8988T (cell line): Measurements from ENCODE around the gene ESCO1.
"Not testable (repeated sequence)": the region's sequence is repeated elsewhere in the genome, so short reads cannot be mapped to it uniquely, and the experiment has no call there.

ENCODE experiments used
- DNase-seq: peaks from one replicate; pipeline ENCODE4 v3.0.0; 2011

The ESCO1 gene, protein sequence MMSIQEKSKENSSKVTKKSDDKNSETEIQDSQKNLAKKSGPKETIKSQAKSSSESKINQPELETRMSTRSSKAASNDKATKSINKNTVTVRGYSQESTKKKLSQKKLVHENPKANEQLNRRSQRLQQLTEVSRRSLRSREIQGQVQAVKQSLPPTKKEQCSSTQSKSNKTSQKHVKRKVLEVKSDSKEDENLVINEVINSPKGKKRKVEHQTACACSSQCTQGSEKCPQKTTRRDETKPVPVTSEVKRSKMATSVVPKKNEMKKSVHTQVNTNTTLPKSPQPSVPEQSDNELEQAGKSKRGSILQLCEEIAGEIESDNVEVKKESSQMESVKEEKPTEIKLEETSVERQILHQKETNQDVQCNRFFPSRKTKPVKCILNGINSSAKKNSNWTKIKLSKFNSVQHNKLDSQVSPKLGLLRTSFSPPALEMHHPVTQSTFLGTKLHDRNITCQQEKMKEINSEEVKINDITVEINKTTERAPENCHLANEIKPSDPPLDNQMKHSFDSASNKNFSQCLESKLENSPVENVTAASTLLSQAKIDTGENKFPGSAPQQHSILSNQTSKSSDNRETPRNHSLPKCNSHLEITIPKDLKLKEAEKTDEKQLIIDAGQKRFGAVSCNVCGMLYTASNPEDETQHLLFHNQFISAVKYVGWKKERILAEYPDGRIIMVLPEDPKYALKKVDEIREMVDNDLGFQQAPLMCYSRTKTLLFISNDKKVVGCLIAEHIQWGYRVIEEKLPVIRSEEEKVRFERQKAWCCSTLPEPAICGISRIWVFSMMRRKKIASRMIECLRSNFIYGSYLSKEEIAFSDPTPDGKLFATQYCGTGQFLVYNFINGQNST

DNA sequence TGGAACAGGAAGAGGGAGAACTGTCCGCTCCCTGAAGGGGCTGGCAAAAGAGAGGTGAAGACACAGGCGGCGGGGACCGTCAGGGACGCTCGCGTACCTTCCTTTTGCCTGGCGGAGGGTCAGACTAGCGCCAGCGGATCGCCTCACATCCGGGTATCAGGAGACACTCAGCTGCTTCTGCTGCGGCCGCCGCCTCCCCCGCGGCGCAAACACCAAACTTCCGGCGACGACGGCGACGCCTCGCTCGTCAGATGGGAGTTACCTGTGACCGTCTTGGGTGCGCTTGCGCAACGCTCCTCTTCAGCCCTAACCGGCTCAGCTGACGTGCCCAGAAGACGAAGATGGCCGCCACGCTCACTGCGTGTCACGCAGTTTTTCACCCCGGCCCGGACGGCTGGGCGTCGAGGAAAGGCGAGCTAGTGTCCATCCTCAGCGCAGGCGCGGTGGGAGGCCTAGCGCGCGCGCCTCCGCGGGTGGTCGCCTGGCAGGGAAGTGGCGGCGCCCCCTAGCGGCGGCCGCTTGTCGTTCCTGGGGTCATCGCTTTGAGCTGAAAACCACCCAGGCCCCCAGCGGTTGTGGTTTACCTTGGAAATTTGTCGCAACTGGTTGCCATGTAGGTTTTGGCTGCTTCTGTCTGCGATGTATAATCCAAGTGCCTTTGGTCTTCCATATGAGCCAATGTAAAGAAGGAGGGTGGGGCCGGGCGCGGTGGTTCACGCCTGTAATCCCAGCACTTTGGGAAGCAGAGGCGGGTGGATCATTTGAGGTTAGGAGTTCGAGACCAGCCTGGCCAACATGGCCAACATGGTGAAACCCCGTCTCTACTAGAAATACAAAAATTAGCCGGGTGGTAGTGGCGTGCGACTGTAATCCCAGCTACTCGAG lies at the start of gene ESCO1:
TSS of gene ESCO1 (minus strand) at position 179 of the 885 bp plus-strand sequence. CDS start 25,861 bp downstream, outside the sequence.
- DNase-seq: peak; percentile 94

DNA sequence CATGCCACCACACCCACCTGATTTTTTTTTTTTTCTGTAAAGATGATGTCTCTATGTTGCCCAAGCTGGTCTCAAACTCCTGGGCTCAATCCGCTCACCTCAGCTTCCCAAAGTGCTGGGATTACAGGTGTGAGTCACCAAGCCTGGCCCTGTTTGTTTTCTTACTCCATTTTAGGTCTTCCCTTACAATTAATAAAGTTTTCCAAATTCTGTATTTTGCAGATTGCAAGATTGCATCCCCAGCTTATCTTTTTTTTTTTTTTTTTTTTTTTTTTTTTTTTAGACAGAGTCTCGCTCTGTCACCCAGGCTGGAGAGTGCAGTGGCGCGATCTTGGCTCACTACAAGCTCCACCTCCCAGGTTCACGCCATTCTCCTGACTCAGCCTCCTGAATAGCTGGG lies 39.9 kb upstream of the ESCO1 start:
- DNase-seq: not testable (repeated sequence)

DNA sequence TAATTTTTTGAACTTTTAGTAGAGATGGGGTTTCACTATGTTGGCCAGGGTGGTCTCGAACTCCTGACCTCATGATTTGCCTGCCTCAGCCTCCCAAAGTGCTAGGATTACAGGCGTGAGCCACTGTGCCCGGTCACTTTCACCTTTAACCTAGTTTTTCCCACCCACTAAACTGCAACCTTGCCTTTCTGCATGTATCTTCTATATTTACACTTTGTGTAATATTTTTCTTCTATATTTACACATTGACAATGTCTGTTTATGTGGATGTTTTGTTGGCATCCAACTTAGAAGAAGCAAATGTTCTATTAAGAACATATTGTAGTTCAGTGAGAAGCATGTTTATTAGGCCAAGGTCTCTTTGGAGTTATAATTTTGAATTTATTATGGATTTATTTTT lies 38.3 kb upstream of the ESCO1 start:
- DNase-seq: no peak

DNA sequence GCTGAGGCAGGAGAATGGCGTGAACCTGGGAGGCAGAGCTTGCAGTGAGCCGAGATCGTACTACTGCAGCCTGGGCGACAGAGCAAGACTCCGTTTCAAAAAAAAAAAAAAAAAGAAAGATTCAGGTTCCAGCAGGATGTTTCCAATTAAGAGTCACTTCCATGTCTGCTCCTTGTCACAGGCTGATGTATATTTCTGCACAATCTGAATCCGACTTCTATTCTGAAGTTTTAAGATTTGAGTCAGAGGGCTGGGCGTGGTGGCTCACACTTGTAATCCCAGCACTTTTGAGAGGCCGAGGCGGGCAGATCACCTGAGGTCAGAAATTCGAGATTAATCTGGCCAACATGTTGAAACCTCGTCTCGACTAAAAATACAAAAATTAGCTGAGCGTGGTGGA lies 36.3 kb upstream of the ESCO1 start:
- no peak for DNase-seq

DNA sequence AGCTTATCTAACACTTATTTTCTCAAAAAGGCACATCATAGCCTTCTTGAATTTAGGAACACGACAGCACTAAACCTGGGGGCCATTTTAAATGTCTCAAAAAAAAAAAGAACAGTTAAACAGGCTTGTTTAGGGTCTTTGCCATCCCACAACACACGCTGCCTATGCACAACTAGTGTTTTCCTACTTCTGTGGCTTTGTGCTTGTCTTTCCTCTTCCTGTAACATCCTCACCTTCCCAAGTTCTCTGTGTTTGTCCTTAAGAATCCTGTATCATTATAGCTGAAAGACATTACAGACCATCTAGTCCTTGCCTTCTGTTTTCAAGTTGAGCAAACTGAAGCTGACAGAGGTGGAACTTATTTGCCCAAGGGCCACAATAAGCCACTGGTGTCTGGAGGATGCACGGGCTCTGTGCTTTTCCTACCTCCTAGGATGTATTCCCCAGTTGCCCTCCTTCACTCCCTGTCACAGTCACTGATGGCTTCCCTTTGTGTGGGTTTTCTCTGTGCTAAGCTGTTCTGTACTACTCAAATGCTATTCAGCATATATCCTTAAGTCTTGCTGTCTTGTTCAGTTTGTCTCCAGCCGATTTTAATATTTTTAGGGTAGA lies 34.2 kb upstream of the ESCO1 start:
- no peak for DNase-seq

DNA sequence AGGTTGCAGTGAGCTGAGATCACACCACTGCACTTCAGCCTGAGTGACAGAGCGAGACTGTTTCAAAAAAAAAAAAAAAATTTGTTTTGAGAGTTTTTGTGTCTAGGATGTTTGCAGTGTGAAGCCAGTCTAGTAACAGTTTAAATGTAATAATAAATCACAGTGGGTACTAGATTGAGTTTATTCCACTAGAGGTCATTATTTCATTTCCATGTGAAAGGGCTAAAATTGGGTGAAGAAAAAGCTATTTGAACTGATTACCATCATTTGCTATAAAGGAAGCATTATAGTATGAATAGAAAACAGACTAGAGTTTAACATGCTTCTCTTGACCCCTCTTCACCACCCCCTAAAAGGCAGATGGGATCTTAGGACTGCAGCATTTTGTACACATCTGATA lies 31.9 kb upstream of the ESCO1 start:
- DNase-seq: no peak

DNA sequence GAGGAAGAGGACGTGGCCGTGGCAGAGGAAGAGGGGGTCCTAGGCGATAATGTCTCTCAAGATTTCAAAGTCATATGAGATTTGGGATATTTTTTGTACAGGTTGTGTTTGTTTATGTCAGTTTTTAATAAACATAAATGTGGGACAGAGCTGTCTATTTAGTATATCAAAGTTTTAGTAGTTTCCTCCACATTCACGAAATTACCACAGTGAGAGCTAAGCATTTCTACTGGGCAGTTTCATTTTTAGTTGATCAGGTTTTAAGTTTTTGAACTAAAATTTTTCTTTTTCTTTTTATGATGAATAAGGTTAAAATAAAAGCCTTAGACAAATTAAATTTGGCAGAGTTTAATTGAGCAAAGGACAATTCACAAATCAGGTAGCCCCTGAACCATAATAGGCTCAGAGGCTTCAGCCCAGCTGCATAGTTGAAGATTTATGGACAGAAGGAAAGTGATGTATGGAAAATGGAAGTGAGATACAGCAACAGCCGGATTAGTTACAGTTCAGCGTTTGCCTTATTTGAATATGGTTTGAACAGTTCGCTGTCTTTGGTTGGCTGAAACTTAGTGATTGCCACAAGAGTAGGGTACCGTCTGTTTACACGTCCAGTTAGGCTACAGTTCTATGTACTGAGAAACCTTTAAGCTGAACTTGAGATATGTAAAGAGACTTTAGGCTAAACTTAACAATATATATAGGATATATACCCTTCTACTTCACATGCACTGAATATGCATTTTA lies 28.8 kb upstream of the ESCO1 start:
- no peak for DNase-seq

DNA sequence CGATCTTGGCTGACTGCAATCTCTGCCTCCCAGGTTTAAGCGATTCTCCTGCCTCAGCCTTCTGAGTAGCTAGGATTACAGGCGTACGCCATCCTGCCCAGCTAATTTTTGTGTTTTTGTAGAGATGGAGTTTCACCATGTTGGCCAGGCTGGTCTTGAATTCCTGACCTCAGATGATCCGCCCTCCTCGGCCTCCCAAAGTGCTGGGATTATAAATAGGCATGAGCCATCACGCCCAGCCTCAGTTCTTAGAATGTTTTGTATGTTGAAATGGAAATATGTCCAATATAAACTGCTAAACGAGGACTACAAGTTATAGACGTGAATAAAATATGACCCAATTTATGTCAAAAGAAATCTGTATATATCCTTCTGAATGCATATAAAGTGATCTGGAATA lies 21.1 kb upstream of the ESCO1 start:
- not testable (repeated sequence) for DNase-seq

DNA sequence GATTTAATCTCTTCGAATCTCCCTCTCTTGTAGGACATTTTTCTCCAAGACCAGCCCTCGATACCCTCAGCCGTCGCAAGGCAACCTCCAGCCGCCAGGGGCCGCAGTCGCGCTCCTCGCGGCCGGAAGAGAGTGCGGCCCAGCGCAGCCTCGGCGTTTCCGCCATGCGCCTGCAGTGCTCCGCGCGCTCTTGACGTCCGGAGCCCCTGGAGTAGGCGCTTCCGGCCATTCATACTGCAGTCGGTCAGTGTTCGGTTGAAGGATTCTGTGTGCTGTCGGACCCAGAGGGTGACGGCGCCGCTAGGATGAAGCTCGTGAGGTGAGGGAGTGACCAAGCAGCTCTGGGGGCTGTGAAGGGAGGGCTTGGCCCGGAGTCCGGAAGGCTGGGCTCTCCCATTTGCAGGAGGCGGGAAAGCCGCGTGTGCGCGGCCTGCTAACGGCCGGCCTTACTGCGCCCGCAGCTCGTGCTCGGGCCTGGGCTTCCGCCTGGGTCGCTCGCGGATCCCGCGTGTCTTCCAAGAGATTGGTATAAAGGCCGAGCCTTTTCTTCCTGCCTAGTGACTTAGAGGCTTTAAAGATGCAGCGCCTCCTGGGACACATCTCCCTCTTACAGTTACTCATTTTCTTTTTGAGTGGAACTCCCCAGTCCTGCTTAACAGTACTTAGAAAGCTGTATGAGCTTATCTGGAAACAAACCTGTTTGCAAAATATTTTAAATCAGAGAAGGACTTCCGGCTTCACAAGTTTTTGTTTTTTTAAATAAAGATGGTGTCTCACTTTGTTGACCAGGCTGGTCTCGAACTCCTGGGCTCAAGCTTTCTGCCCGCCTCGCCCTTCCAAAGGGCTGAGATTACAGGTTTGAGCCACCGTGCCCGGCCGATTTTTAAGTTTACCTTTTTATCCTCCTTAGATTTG lies 11.9 kb upstream of the ESCO1 start, which contains the start of gene SNRPD1:
TSS of gene SNRPD1 (plus strand) at position 190 of the 915 bp plus-strand sequence. CDS start at position 306, 116 bp downstream.
- DNase-seq: peak; percentile 89

DNA sequence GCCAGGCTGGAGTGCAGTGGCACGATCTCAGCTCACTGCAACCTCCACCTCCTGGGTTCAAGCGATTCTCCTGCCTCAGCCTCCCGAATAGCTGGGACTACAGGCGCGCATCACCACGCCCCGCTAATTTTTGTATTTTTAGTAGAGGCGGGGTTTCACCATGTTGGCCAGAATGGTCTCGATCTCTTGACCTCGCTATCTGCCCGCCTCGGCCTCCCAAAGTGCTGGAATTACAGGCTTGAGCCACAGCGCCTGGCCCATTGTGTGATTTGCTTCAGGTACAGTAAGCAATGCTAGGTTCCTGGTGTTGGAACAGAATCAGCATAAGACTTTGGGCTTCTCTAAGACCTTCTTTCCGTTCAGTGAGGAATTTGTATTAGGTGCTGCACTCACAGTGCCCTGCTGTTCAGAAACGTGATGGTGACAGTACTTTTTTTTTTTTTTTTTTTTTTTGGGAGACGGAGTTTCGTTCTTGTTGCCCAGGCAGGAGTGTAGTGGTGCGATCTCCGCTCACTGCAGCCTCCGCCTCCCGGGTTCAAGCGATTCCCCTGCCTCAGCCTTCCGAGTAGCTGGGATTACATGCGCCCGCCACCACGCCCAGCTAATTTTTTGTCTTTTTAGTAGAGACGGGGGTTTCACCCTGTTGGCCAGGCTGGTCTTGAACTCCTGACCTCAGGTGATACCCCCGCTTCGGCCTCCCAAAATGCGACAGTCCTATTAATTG lies 11.1 kb upstream of the ESCO1 start:
- not testable (repeated sequence) for DNase-seq

DNA sequence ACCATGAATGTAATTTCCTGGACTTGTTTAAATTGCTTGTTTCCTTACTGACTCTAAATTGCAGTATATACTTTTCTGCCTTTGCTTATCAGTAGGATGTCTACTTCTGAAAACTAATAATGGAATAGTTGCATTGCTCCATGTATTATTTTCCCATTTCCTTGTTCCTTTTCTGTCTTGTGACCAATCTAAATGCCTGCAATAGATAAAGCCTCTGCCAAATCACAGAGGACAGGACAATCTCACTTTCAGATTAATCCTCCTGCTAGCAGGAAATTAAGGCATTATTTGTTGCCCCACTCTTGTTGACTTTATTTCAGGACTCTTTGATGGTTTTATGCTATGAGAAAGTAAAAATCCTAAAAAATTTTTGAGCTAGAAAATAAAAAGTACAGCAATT lies 4.7 kb upstream of the ESCO1 start:
- no peak for DNase-seq

DNA sequence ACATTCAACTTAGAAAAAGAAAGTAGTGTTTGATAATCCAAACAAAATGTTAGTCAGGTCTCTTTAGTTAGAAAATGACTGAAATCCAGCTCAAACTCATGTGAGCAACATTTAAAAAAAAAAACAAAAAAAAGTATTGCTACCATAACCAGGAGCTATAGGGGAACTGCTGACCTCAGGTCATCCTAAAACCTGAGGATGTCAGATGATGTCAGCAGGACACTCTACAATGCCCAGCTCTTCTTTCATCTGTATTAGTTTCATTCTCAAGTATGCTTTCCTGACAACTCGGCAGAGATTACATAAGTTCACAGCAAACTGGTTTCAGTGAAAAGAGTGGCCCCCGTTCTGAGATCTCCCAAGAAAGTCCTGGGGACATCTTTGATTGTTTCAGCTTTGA lies 4.2 kb upstream of the ESCO1 start:
- DNase-seq: no peak

DNA sequence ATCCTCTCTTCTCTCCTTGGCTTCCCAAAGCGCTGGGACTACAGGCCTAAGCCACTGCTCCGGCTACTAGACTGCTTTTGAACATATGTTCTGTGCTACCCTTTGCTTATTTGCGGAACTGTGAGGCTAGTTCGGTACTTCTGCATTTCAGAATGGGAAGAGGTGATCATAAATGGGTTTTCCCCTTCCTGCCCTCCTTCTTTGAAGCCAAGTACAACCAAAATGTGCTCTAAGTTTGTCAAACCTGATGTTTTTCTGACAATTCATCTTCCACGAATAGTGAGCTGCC lies 1.7 kb upstream of the ESCO1 start:
- no peak for DNase-seq

DNA sequence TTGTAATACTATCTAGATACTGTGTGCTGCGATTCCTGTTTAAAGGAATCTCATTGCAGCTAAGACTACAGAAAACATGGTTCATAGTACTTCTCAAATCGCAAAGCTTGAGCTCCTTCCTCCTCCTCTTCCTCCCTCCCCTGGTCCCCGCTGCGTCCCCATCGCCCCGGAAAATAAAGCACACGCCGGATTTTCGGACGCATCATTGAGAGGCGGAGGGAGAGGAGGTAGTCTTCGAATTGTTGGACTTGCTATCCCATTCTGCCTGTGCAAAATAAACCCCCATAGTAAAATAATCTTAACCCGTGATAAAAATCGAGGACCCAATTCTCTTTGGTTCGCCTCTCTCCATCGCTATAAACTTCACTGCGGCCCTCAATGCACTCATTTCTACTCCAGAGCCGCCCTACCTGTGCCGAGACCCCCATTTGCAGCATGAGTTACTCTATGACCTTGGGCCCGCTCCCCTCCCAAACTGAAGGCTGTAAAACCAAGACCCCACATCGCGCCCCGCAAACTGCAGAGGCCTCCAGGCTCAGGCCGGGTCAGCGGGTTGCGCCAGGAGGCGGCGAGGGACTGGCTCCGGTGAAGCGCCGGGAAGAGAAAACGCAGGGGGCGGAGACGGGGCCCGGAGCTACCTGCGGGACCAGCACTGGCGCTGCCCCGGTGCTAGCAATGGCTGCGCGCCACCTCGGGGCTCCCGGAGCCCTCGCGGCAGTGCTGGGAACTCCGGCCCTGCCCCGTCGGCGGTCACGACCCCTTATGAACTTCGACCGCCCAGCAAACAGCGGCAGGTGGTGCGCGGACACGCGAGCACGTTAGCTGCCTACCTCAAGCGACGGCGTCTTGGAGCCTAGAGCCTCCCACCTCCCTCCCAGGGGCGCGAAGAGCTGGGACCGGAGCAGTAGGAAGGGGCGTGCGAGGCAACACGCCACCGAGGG lies 649 bp downstream of the ESCO1 start:
- DNase-seq: peak; percentile 45

DNA sequence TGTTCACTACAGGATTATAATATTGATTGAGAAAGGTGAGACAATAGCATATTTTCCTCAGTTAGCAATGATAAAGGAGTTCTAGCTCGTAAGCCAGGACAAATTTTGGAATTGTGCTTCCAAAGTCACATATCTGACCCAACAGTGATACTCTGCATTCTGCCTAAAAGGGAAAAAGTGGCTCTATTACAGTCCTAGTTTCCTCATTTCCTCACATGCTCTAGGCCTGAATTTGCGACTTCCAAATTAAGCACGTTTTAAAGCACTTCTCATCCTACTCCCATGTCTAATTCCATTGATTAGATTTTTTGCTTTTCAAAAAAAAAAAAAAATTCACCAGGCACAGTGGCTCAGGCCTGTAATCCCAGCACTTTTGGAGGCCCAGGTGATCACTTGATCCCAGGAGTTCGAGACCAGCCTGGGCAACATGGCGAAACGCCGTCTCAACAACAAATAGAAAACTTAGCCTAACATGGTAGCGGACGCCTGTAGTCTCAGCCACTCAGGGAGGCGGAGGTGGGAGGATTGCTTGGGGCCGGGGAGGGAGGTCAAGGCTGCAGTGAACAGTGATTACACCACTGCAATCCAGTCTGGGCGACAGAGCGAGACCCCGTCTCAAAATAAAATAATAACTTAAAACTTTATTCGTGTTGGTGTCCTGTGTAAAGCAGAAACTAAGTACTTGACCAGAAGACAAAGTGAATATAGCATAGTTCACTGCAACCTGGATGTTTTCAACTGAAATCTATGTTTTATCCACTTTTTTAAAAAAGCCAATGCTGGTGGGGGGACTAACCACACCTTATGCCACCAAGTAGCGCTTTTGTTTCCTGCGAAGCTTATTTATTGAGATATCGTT lies 1.5 kb downstream of the ESCO1 start:
- DNase-seq: no peak

DNA sequence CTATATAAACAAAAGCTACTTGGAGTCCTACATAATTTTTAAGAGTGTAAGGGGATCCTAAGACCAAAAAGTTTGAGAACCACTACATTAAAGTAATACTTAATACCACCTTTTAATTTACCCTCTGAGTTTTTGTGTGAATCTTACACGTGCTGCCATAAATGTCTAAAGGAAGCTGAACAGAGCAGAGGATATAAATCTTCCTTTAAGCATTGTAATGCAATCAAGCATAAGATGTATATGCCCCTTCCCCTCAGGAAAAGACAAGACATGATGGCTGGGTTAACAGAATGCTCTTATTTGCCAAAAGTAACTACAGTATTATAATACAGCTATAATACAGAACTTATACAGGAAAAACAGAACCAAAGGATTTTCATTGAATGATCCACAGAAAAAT lies 2.9 kb downstream of the ESCO1 start:
- DNase-seq: no peak

DNA sequence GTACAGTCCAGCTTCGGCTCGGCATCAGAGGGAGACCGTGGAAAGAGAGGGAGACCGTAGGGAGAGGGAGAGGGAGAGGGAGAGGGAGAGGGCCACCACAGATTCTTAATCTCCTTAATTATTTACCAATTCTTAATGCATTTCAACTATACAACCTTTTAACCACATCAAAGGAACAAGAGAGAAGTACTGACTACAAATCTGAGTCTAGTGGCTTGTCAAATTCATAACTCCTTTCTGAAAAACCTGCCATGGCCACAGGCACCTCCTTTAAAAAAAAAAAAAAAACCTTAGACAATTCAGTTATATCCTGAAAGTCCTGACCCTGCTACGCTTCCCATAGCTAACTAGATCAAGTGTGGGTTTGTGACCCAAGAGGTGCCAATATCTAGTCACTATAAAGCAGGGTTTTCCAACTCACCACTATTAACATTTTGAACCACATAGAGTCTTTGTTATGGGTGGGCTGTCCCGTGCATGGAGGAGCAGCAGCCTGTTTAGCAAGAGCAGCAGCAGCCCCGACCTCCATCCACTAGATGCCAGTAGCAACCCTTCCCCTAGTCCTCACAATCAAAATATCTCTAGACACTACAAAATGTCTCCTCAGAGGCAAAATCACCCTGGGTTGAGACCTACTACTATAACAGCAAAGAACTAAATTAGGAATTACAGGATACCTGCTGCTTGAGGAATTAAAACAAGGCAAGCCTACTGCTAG lies 6.8 kb downstream of the ESCO1 start:
- DNase-seq: peak; percentile 61
